Measurements from ENCODE around the gene FAM210B.

FAM210B gene

GRCh38 chr20:56378386-56378785, 19.6 kb downstream of the FAM210B start:
- Histone ChIP-seq H3K4me3 (replicated peaks; ENCODE audit: insufficient read depth, low read length) (no peak overlapping the region), H3K27ac (replicated peaks) (no peak overlapping the region), H3K27me3 (ENCODE audit: insufficient read depth, poor library complexity, severe bottlenecking) (no peaks in the 10 kb centered on the region)
- DNase-seq (ENCODE audit: low read depth in 1 of 2, low spot score in 1 of 2): no peak
- TF ChIP-seq SPI1 (IDR thresholded peaks at IDR 0.05; ENCODE audit: borderline replicate concordance, low read depth) (no peak), GABPA (IDR thresholded peaks at IDR 0.05; ENCODE audit: low read depth) (no peak), CTCF (IDR thresholded peaks at IDR 0.05; ENCODE audit: insufficient read depth, low read length) (no peak), POLR2AphosphoS5 (IDR thresholded peaks at IDR 0.05; ENCODE audit: low read depth) (no peak), REST (IDR thresholded peaks at IDR 0.05; ENCODE audit: insufficient replicate concordance, low read depth) (no peak)

- DNase-seq (ENCODE audit: low read depth in 1 of 2, low spot score in 1 of 2): no peak
- no peak overlapping the region for H3K27ac ChIP-seq (replicated peaks)
- no peak overlapping the region for H3K4me3 ChIP-seq (replicated peaks; ENCODE audit: insufficient read depth, low read length)
- no peaks in the 10 kb centered on the region for H3K27me3 ChIP-seq (ENCODE audit: insufficient read depth, poor library complexity, severe bottlenecking)
- TF ChIP-seq SPI1 (IDR thresholded peaks at IDR 0.05; ENCODE audit: borderline replicate concordance, low read depth): no peak
- TF ChIP-seq POLR2AphosphoS5 (IDR thresholded peaks at IDR 0.05; ENCODE audit: low read depth): no peak
- TF ChIP-seq REST (IDR thresholded peaks at IDR 0.05; ENCODE audit: insufficient replicate concordance, low read depth): no peak
- no peak for TF ChIP-seq GABPA (IDR thresholded peaks at IDR 0.05; ENCODE audit: low read depth)
- TF ChIP-seq CTCF (IDR thresholded peaks at IDR 0.05; ENCODE audit: insufficient read depth, low read length): no peak
Observed at GRCh38 chr20:56380375-56380774, 21.6 kb downstream of the FAM210B start.

GRCh38 chr20:56381501-56381900, 22.7 kb downstream of the FAM210B start:
- Histone ChIP-seq H3K27me3 (ENCODE audit: insufficient read depth, poor library complexity, severe bottlenecking) (no peaks in the 10 kb centered on the region), H3K4me3 (replicated peaks; ENCODE audit: insufficient read depth, low read length) (no peak overlapping the region), H3K27ac (replicated peaks) (no peak overlapping the region)
- DNase-seq (ENCODE audit: low read depth in 1 of 2, low spot score in 1 of 2): no peak
- no peak for TF ChIP-seq POLR2AphosphoS5 (IDR thresholded peaks at IDR 0.05; ENCODE audit: low read depth)
- no peak for TF ChIP-seq SPI1 (IDR thresholded peaks at IDR 0.05; ENCODE audit: borderline replicate concordance, low read depth)
- no peak for TF ChIP-seq CTCF (IDR thresholded peaks at IDR 0.05; ENCODE audit: insufficient read depth, low read length)
- TF ChIP-seq GABPA (IDR thresholded peaks at IDR 0.05; ENCODE audit: low read depth): no peak
- no peak for TF ChIP-seq REST (IDR thresholded peaks at IDR 0.05; ENCODE audit: insufficient replicate concordance, low read depth)
